GM12878 (cell line): Measurements from ENCODE around the gene DKK3. TPM values are rescaled to one million over a fixed set of nuclear protein-coding genes. Genes with fewer than 3 reads are reported as not detected.

Experiments used
- ATAC-seq: fragments of 200-7000 bp; cut with Tn5 transposase; 3 replicates; pipeline ENCODE4 v1.9.1; 2020; ENCODE audit warnings: mild to moderate bottlenecking, moderate library complexity
- BruUV-seq: library from RNA; stranded (reverse); fragments of 400-500 nt; replicated peaks from 2 replicates; lab custom pipeline; 2021; lab: Mats Ljungman, UMichigan
- CTCF ChIA-PET: fragments of 300-600 bp; sonication (Branson Sonifier 250); formaldehyde crosslinking; extraction: SDS; loops from one replicate; lab custom pipeline; 2021; ENCODE audit warnings: inconsistent platforms; lab: Yijun Ruan, JAX
- POLR2A ChIA-PET: fragments of 350-600 bp; formaldehyde crosslinking; extraction: SDS; loops from one replicate; lab custom pipeline; 2021; ENCODE audit warnings: inconsistent platforms; lab: Charles Lee
- RAD21 ChIA-PET: fragments of 300-600 bp; sonication (Branson Sonifier 250); formaldehyde crosslinking; loops from one replicate; lab custom pipeline; 2023; ENCODE audit warnings: antibody characterized with exemption; ENCODE audit not compliant: unreplicated experiment; lab: Charles Lee
- SMC1A ChIA-PET: fragments of 300-600 bp; sonication (Branson Sonifier 250); formaldehyde crosslinking; loops from one replicate; lab custom pipeline; 2023; ENCODE audit not compliant: unreplicated experiment, uncharacterized antibody; lab: Charles Lee
- DNase-seq: peaks from one replicate; pipeline ENCODE4 v3.0.0-alpha.2; 2011; ENCODE audit warnings: low read depth, low spot score
- FAIRE-seq: peaks from 3 replicates; lab custom pipeline; 2011; peaks lifted over from hg19 to GRCh38; lab: Jason Lieb, UNC
- H2AFZ ChIP-seq: 2 replicates; pipeline ENCODE4 v1.6.0; 2011; ENCODE audit warnings: low read depth, low read length, control low read depth; ENCODE audit not compliant: control insufficient read depth
- H3K27ac ChIP-seq: 2 replicates; pipeline ENCODE4 v1.5.1; 2011; ENCODE audit warnings: control low read depth; ENCODE audit not compliant: control insufficient read depth, insufficient read depth
- H3K27me3 ChIP-seq, 2 experiments: replicated peaks in 1 of 2; 2 replicates each; pipeline versions ENCODE4 v1.6.0 to v1.6.1; 2011; ENCODE audit warnings: low read length in 1 of 2; ENCODE audit not compliant: control insufficient read depth in 2 of 2, insufficient read depth in 2 of 2
- H3K36me3 ChIP-seq, 2 experiments: 2 replicates each; pipeline ENCODE4 v1.5.1; 2011; ENCODE audit warnings: low read length in 1 of 2; ENCODE audit not compliant: control insufficient read depth in 2 of 2, insufficient read depth in 2 of 2
- H3K4me1 ChIP-seq: 2 replicates; pipeline ENCODE4 v1.6.1; 2011; ENCODE audit warnings: mild to moderate bottlenecking, low read length, moderate library complexity, mixed read lengths; ENCODE audit not compliant: control insufficient read depth, insufficient read depth
- H3K4me2 ChIP-seq: 2 replicates; pipeline ENCODE4 v1.6.0; 2011; ENCODE audit warnings: control low read depth; ENCODE audit not compliant: control insufficient read depth, insufficient read depth
- H3K4me3 ChIP-seq: fragments of 200-600 bp; sonication (generic); 2 replicates; pipeline ENCODE4 v1.5.1; 2016
- H3K79me2 ChIP-seq: 2 replicates; pipeline ENCODE4 v1.6.0; 2011; ENCODE audit warnings: low read length; ENCODE audit not compliant: control insufficient read depth, insufficient read depth
- H3K9ac ChIP-seq: 2 replicates; pipeline ENCODE4 v1.8.0; 2011; ENCODE audit warnings: low read length, control low read depth, mixed read lengths; ENCODE audit not compliant: control insufficient read depth, insufficient read depth
- H3K9me3 ChIP-seq: replicated peaks from 3 replicates; pipeline ENCODE4 v1.5.1; 2011; ENCODE audit warnings: mild to moderate bottlenecking, low read length; ENCODE audit not compliant: control insufficient read depth, insufficient read depth
- H4K20me1 ChIP-seq: 2 replicates; pipeline ENCODE4 v1.6.0; 2011; ENCODE audit not compliant: control insufficient read depth, insufficient read depth
- HCFC1 ChIP-seq: fragments of 150-350 bp; IDR thresholded peaks from 2 replicates; pipeline ENCODE4 v1.6.1; 2014; ENCODE audit warnings: low read length
- MYB ChIP-seq: fragments of 150-350 bp; IDR thresholded peaks from 2 replicates; pipeline ENCODE4 v1.6.1; 2014; ENCODE audit warnings: mild to moderate bottlenecking, low read depth, low read length, borderline replicate concordance
- NFIC ChIP-seq: IDR thresholded peaks from 2 replicates; pipeline ENCODE4 v1.6.1; 2012; ENCODE audit warnings: low read depth, mild to moderate bottlenecking, inconsistent platforms, low read length, moderate library complexity
- RBBP5 ChIP-seq: fragments of 200-600 bp; sonication (generic); conservative IDR thresholded peaks from 2 replicates; pipeline ENCODE4 v1.6.1; 2016
- SREBF2 ChIP-seq: IDR thresholded peaks from 2 replicates; pipeline ENCODE4 v1.6.1; 2012; ENCODE audit warnings: mild to moderate bottlenecking, low read length
- TBL1XR1 ChIP-seq: IDR thresholded peaks from 2 replicates; pipeline ENCODE4 v1.6.1; 2012; ENCODE audit warnings: low read depth, low read length, improper control_type of control experiment
- WGBS: methylation state at CpG from one replicate; pipeline ENCODE4 v1.1.6; 2016; ENCODE audit warnings: low lambda C conversion rate; ENCODE audit not compliant: insufficient replicate concordance, insufficient coverage; ENCODE audit errors: missing lambda C conversion rate; 5-methylcytosine and 5-hydroxymethylcytosine counted together
- in situ Hi-C: fragments of 300-500 bp; cut with MboI; formaldehyde crosslinking; loops from 9 replicates; pipeline ENCODE4 v1.14.3; 2018; ENCODE audit warnings: mixed read lengths
- intact Hi-C: fragments of 100-400 bp; cut with micrococcal nuclease; formaldehyde crosslinking; loops from one replicate; pipeline ENCODE4 v1.14.2; 2022; ENCODE audit not compliant: unreplicated experiment
- polyA plus RNA-seq, 11 experiments: library from polyadenylated mRNA; depleted of rRNA in 4 of 11; unstranded in 6 of 11; stranded (reverse) in 5 of 11; fragments of >200 nt; fragmentation: Nextera tagmentation in 4 of 11; fragmentation: Illumina TruSeq in 1 of 11; extraction: Ambion mirVana in 4 of 11; extraction: Trizol in 1 of 11; gene quantifications; 1 replicate in 1 of 11; 2 replicates in 10 of 11; pipeline versions ENCODE4 v1.2.1 to v1.2.3, GENCODE V29; 2011 to 2016; ENCODE audit warnings: inconsistent platforms in 2 of 11, missing spikeins in 2 of 11, low read depth in 1 of 11
- total RNA-seq, 4 experiments: library from RNA; depleted of rRNA in 3 of 4; stranded (reverse); fragments of >200 nt in 3 of 4; fragmentation: Illumina TruSeq in 1 of 4; extraction: Trizol in 1 of 4; gene quantifications; 2 replicates each; pipeline versions ENCODE4 v1.2.1 to v1.2.3, GENCODE V29; 2013 to 2021

The DKK3 gene
- total and polyA plus RNA-seq, 10 of the 15 experiments (the other 5 are each of a cell fraction or from before 2014, with no cell fraction given): 0.07 to 0.16 (median 0.15) TPM; not detected in 7

GRCh38 chr11:11963842-11964773 is 44.3 kb downstream of the DKK3 start:
- RAD21 ChIA-PET: no interaction called here
- no TSS peak for BruUV-seq
- CTCF ChIA-PET: interaction anchor here (0.6 to 1.3 kb wide), 3 partner anchors 9 to 173 kb away, joined by 3 read pairs; no protein-coding TSS in a partner anchor
- H3K36me3 ChIP-seq: no peaks in the 10 kb centered on the region
- in situ Hi-C loops: no loop called here
- H3K79me2 ChIP-seq: no peaks in the 10 kb centered on the region
- H3K4me1 ChIP-seq: peaks cover 9% of the 10 kb centered on the region
- SMC1A ChIA-PET: no interaction called here
- FAIRE-seq: no peak
- POLR2A ChIA-PET: interaction anchor here (0.6 kb wide), 1 partner anchor 72 kb away, joined by 8 read pairs; no protein-coding TSS in a partner anchor
- ATAC-seq: no peak
- TF ChIP-seq RBBP5: no peak
- no peak for TF ChIP-seq MYB
- TF ChIP-seq TBL1XR1: no peak
- TF ChIP-seq NFIC: no peak
- no peak for DNase-seq
- no peak overlapping the region for H2AFZ ChIP-seq
- no peaks in the 10 kb centered on the region; a peak in 2 of 4 replicates for H3K27me3 ChIP-seq
- no peak overlapping the region for H3K4me3 ChIP-seq
- no peak overlapping the region for H3K4me2 ChIP-seq
- H3K9ac ChIP-seq: no peak overlapping the region
- intact Hi-C loops: no loop called here
- no peak overlapping the region for H3K27ac ChIP-seq
- no peaks in the 10 kb centered on the region for H3K9me3 ChIP-seq
- no peaks in the 10 kb centered on the region for H4K20me1 ChIP-seq
- 57% methylated on average over 14 of the region's 15 CpGs for WGBS

- ChIA-PET POLR2A (no interaction called here), RAD21 (no interaction called here), CTCF (interaction anchor here (1.2 to 3.8 kb wide), 2 partner anchors 16 to 171 kb away, joined by 3 to 8 read pairs; no protein-coding TSS in a partner anchor), SMC1A (no interaction called here)
- intact Hi-C loops (no loop called here), in situ Hi-C loops (no loop called here)
- no peak overlapping the region for H2AFZ ChIP-seq
- no peak for TF ChIP-seq SREBF2
- no peak for TF ChIP-seq HCFC1
- H3K36me3 ChIP-seq: no peaks in the 10 kb centered on the region; a peak in 1 of 4 replicates
- H3K4me1 ChIP-seq: peaks cover 9% of the 10 kb centered on the region
- no peak overlapping the region for H3K9ac ChIP-seq
- TSS peak; percentile 18 for BruUV-seq
- no peaks in the 10 kb centered on the region for H4K20me1 ChIP-seq
- H3K4me2 ChIP-seq: no peak overlapping the region
- H3K9me3 ChIP-seq: no peaks in the 10 kb centered on the region
- DNase-seq (no peak), ATAC-seq (no peak), FAIRE-seq (no peak)
- 69% methylated on average over 7 of the region's 7 CpGs for WGBS
- H3K27ac ChIP-seq: no peak overlapping the region
- H3K79me2 ChIP-seq: no peaks in the 10 kb centered on the region
- H3K4me3 ChIP-seq: no peak overlapping the region
- H3K27me3 ChIP-seq: no peaks in the 10 kb centered on the region; a peak in 1 of 4 replicates
These were observed 45.4 kb downstream of the DKK3 start for GRCh38 chr11:11963067-11963466.
